ENCODE results near the gene FRS2. TPM values are rescaled to one million over a fixed set of nuclear protein-coding genes. Genes with fewer than 3 reads are reported as not detected.

FRS2 gene
- total RNA-seq, 1 donor from 2014 or later: 45.5 TPM

GRCh38 chr12:69570000-69570516 lies 99.9 kb downstream of the FRS2 start:
- Mint-ChIP-seq H3K4me3 (ENCODE audit: unreplicated experiment) (no peak overlapping the region), H3K36me3 (ENCODE audit: unreplicated experiment) (peaks cover 34% of the 10 kb centered on the region), H3K27ac (ENCODE audit: unreplicated experiment) (peak overlapping the region; percentile 71), H3K27me3 (ENCODE audit: unreplicated experiment) (no peaks in the 10 kb centered on the region), H3K9me3 (ENCODE audit: unreplicated experiment) (no peaks in the 10 kb centered on the region), H3K4me1 (ENCODE audit: unreplicated experiment) (peaks cover 15% of the 10 kb centered on the region)
- no peak for DNase-seq (ENCODE audit: extremely low spot score, unreplicated experiment)
- TF ChIP-seq CTCF (IDR thresholded peaks at IDR 0.05): no peak

GRCh38 chr12:69570545-69571399 lies 100.6 kb downstream of the FRS2 start:
- peaks cover 15% of the 10 kb centered on the region for H3K4me1 Mint-ChIP-seq (ENCODE audit: unreplicated experiment)
- peak; percentile 89 for TF ChIP-seq CTCF (IDR thresholded peaks at IDR 0.05)
- H3K27me3 Mint-ChIP-seq (ENCODE audit: unreplicated experiment): no peaks in the 10 kb centered on the region
- H3K27ac Mint-ChIP-seq (ENCODE audit: unreplicated experiment): peak overlapping the region; percentile 21
- no peak overlapping the region for H3K4me3 Mint-ChIP-seq (ENCODE audit: unreplicated experiment)
- no peaks in the 10 kb centered on the region for H3K9me3 Mint-ChIP-seq (ENCODE audit: unreplicated experiment)
- H3K36me3 Mint-ChIP-seq (ENCODE audit: unreplicated experiment): peaks cover 38% of the 10 kb centered on the region
- DNase-seq (ENCODE audit: extremely low spot score, unreplicated experiment): no peak

GRCh38 chr12:69575346-69575745 lies 105.2 kb downstream of the FRS2 start:
- Mint-ChIP-seq H3K4me1 (ENCODE audit: unreplicated experiment) (peaks cover 2% of the 10 kb centered on the region), H3K36me3 (ENCODE audit: unreplicated experiment) (peaks cover 35% of the 10 kb centered on the region), H3K4me3 (ENCODE audit: unreplicated experiment) (no peak overlapping the region), H3K9me3 (ENCODE audit: unreplicated experiment) (no peaks in the 10 kb centered on the region), H3K27me3 (ENCODE audit: unreplicated experiment) (no peaks in the 10 kb centered on the region), H3K27ac (ENCODE audit: unreplicated experiment) (no peak overlapping the region)
- no peak for DNase-seq (ENCODE audit: extremely low spot score, unreplicated experiment)
- no peak for TF ChIP-seq CTCF (IDR thresholded peaks at IDR 0.05)

- no peaks in the 10 kb centered on the region for H3K4me1 Mint-ChIP-seq (ENCODE audit: unreplicated experiment)
- H3K27ac Mint-ChIP-seq (ENCODE audit: unreplicated experiment): no peak overlapping the region
- peaks cover 19% of the 10 kb centered on the region for H3K36me3 Mint-ChIP-seq (ENCODE audit: unreplicated experiment)
- no peak for DNase-seq (ENCODE audit: extremely low spot score, unreplicated experiment)
- no peaks in the 10 kb centered on the region for H3K27me3 Mint-ChIP-seq (ENCODE audit: unreplicated experiment)
- H3K9me3 Mint-ChIP-seq (ENCODE audit: unreplicated experiment): no peaks in the 10 kb centered on the region
- H3K4me3 Mint-ChIP-seq (ENCODE audit: unreplicated experiment): no peak overlapping the region
- TF ChIP-seq CTCF (IDR thresholded peaks at IDR 0.05): no peak
Observed at GRCh38 chr12:69578283-69578682, 108.1 kb downstream of the FRS2 start.

GRCh38 chr12:69579029-69579428 lies 108.8 kb downstream of the FRS2 start:
- no peak for DNase-seq (ENCODE audit: extremely low spot score, unreplicated experiment)
- no peak for TF ChIP-seq CTCF (IDR thresholded peaks at IDR 0.05)
- peaks cover 16% of the 10 kb centered on the region for H3K36me3 Mint-ChIP-seq (ENCODE audit: unreplicated experiment)
- H3K4me1 Mint-ChIP-seq (ENCODE audit: unreplicated experiment): peaks cover 2% of the 10 kb centered on the region
- H3K9me3 Mint-ChIP-seq (ENCODE audit: unreplicated experiment): no peaks in the 10 kb centered on the region
- H3K27me3 Mint-ChIP-seq (ENCODE audit: unreplicated experiment): no peaks in the 10 kb centered on the region
- no peak overlapping the region for H3K27ac Mint-ChIP-seq (ENCODE audit: unreplicated experiment)
- no peak overlapping the region for H3K4me3 Mint-ChIP-seq (ENCODE audit: unreplicated experiment)
